Measurements from ENCODE around the gene FUT6. TPM values are rescaled to one million over a fixed set of nuclear protein-coding genes. Genes with fewer than 3 reads are reported as not detected.
A peak's percentile ranks its signal among the peaks of the same experiment; 100 is the strongest.

Gene FUT6
- total RNA-seq, 2 experiments from 2014 or later = not detected

DNA sequence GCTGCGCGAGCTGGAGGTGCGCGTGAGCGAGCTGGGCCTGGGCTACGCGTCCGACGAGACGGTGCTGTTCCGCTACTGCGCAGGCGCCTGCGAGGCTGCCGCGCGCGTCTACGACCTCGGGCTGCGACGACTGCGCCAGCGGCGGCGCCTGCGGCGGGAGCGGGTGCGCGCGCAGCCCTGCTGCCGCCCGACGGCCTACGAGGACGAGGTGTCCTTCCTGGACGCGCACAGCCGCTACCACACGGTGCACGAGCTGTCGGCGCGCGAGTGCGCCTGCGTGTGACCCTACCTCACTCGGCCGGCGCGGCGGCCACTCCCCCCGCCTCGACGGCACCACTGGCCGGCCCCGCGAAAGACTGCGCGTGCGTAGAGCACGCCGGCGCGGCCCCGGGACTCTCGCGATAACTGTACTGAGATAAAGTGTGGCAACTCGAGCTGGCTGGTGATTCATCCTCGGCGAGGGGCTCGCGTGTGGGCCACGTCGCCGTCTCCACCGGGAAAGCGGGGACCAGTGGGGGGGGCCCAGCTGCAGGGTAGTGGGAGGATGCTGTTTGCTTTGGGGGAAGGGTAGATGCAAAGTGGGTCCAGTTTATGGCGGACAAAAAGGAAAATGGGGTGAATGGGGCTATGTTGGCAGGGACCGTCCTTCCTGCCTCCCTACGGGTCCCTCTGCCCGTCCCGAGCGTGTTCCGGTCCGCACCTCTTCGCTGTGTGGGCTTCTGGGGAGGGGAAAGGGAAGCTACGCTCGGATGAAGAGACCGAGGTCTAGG, 11.4 kb downstream of the FUT6 start:
- ChIA-PET CTCF (interaction anchor here (0.6 to 2.7 kb wide), 12 partner anchors 12 to 1581 kb away, joined by 3 to 58 read pairs (median 4); partner anchors contain the start of genes CATSPERD, DUS3L, LONP1 and NDUFA11), POLR2A (interaction anchor here (0.6 to 3.3 kb wide), 34 partner anchors 11 to 1871 kb away, joined by 3 to 61 read pairs (median 4); partner anchors contain the start of genes CATSPERD, DUS3L, FUT6 and LONP1)
- Mint-ChIP-seq H3K36me3 (ENCODE audit: low read depth) (no peaks in the 10 kb centered on the region), H3K4me1 (peaks cover 14% of the 10 kb centered on the region), H3K27ac (peak overlapping the region; percentile 97), H3K4me3 (peak overlapping the region; percentile 94), H3K27me3 (no peaks in the 10 kb centered on the region), H3K9me3 (no peaks in the 10 kb centered on the region)
- DNase-seq = peak; percentile 97

DNA sequence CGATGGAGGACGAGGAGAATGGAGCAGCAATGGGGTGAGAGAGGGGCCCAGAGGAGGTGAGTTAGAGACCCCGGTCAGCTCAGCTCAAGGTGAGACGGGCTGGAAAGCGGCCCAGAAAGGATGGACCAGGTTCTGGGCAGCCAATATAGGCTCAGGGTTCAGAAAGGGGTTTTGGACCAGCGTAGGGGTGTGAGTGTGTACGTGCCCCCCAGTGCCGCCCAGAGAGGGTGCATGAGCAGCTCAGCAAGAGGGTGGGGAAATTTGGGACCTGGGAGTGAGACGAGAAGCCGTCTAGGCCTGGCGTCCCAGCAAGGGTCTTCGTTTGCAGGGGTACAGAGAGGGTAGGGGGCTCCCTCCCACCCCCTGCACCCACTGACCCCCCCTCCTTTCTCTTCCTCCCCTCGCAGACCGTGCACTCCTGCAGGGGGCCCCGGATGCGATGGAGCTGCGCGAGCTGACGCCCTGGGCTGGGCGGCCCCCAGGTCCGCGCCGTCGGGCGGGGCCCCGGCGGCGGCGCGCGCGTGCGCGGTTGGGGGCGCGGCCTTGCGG, 12.1 kb downstream of the FUT6 start:
- Mint-ChIP-seq H3K27ac (peak overlapping the region; percentile 85), H3K36me3 (ENCODE audit: low read depth) (no peaks in the 10 kb centered on the region), H3K4me3 (peak overlapping the region; percentile 94), H3K27me3 (no peaks in the 10 kb centered on the region), H3K9me3 (no peaks in the 10 kb centered on the region), H3K4me1 (peaks cover 14% of the 10 kb centered on the region)
- CTCF ChIA-PET = interaction anchor here (0.6 to 2.7 kb wide), 11 partner anchors 13 to 1581 kb away, joined by 3 to 58 read pairs (median 4); partner anchors contain the start of genes CATSPERD, DUS3L, LONP1 and NDUFA11
- POLR2A ChIA-PET = interaction anchor here (0.6 to 3.3 kb wide), 20 partner anchors 11 to 1871 kb away, joined by 3 to 61 read pairs (median 6); partner anchors contain the start of genes CATSPERD, DUS3L, FUT6 and LONP1
- DNase-seq = no peak

- Mint-ChIP-seq H3K9me3 (no peaks in the 10 kb centered on the region), H3K27me3 (no peaks in the 10 kb centered on the region), H3K4me1 (peaks cover 14% of the 10 kb centered on the region), H3K27ac (peak overlapping the region; percentile 85), H3K36me3 (ENCODE audit: low read depth) (no peaks in the 10 kb centered on the region), H3K4me3 (peak overlapping the region; percentile 94)
- ChIA-PET POLR2A (interaction anchor here (0.6 to 3.3 kb wide), 9 partner anchors 18 to 1664 kb away, joined by 4 to 61 read pairs (median 11); partner anchors contain the start of genes CATSPERD, DUS3L, LONP1 and NDUFA11), CTCF (interaction anchor here (1.2 to 2.7 kb wide), 2 partner anchors 23 to 36 kb away, joined by 3 to 58 read pairs; partner anchors contain the start of genes DUS3L and NRTN)
- peak; percentile 22 for DNase-seq
These were observed 12.8 kb downstream of the FUT6 start for GRCh38 chr19:5826531-5827341.

GRCh38 chr19:5825178-5825577, 14.3 kb downstream of the FUT6 start:
- Mint-ChIP-seq H3K4me3 (no peak overlapping the region), H3K36me3 (ENCODE audit: low read depth) (no peaks in the 10 kb centered on the region), H3K27ac (no peak overlapping the region), H3K9me3 (no peaks in the 10 kb centered on the region), H3K4me1 (peaks cover 14% of the 10 kb centered on the region), H3K27me3 (peaks cover 2% of the 10 kb centered on the region)
- DNase-seq = no peak
- CTCF ChIA-PET = no interaction called here
- POLR2A ChIA-PET = no interaction called here

- DNase-seq = no peak
- Mint-ChIP-seq H3K4me1 (peaks cover 12% of the 10 kb centered on the region), H3K36me3 (ENCODE audit: low read depth) (no peaks in the 10 kb centered on the region), H3K27me3 (peaks cover 2% of the 10 kb centered on the region), H3K4me3 (no peak overlapping the region), H3K9me3 (no peaks in the 10 kb centered on the region), H3K27ac (no peak overlapping the region)
- POLR2A ChIA-PET = no interaction called here
- CTCF ChIA-PET = no interaction called here
These were observed 14.8 kb downstream of the FUT6 start for GRCh38 chr19:5824751-5825150.

DNA sequence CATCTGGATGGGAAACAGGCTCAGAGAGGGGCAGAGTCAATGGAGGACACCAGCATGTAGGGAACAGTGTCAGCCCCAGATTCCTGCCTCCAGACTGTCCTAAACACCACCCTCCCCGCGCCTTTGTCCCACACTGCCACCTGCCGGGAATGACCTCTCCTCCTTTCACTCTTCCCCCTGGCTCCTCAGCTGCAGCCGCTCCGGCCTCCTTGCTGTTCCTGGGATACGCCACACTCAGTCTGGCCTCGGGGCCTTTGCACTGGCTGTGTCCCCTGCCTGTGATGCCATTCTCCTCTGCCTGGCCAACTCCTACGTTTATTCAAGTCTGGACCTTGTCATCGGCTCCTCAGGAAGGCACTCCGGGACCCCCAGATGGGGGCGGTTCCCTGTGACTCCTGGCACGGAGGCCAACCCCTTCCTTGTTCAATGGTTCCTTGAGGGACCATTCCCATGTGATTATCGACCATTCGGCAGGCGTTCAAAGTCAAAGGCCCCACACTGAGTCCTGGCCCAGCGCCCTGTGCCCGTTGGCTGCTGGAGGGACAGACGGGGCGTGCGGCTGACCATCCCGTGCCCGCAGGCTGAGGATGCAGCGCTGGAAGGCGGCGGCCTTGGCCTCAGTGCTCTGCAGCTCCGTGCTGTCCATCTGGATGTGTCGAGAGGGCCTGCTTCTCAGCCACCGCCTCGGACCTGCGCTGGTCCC, 15.8 kb downstream of the FUT6 start:
- H3K27me3 Mint-ChIP-seq = peaks cover 2% of the 10 kb centered on the region
- ChIA-PET POLR2A (no interaction called here), CTCF (interaction anchor here (1.9 kb wide), 1 partner anchor 20 kb away, joined by 6 read pairs; no protein-coding TSS in a partner anchor)
- peaks cover 12% of the 10 kb centered on the region for H3K4me1 Mint-ChIP-seq
- H3K9me3 Mint-ChIP-seq = no peaks in the 10 kb centered on the region
- H3K27ac Mint-ChIP-seq = no peak overlapping the region
- H3K4me3 Mint-ChIP-seq = no peak overlapping the region
- H3K36me3 Mint-ChIP-seq (ENCODE audit: low read depth) = no peaks in the 10 kb centered on the region
- DNase-seq = no peak

- no peaks in the 10 kb centered on the region for H3K36me3 Mint-ChIP-seq (ENCODE audit: low read depth)
- ChIA-PET CTCF (interaction anchor here (1.9 kb wide), 1 partner anchor 18 kb away, joined by 6 read pairs; no protein-coding TSS in a partner anchor), POLR2A (interaction anchor here (0.7 to 1.0 kb wide), 3 partner anchors 18 to 194 kb away, joined by 3 to 4 read pairs (median 3); partner anchors contain the start of gene DUS3L)
- no peak overlapping the region for H3K27ac Mint-ChIP-seq
- H3K27me3 Mint-ChIP-seq = peaks cover 3% of the 10 kb centered on the region
- H3K9me3 Mint-ChIP-seq = no peaks in the 10 kb centered on the region
- no peak overlapping the region for H3K4me3 Mint-ChIP-seq
- no peak for DNase-seq
- H3K4me1 Mint-ChIP-seq = peaks cover 8% of the 10 kb centered on the region
These were observed 17.2 kb downstream of the FUT6 start for GRCh38 chr19:5822181-5822844.

GRCh38 chr19:5821521-5822180, 17.9 kb downstream of the FUT6 start:
- peaks cover 1% of the 10 kb centered on the region for H3K4me1 Mint-ChIP-seq
- no peak for DNase-seq
- no peak overlapping the region for H3K27ac Mint-ChIP-seq
- H3K27me3 Mint-ChIP-seq = peaks cover 6% of the 10 kb centered on the region
- ChIA-PET CTCF (interaction anchor here (1.2 to 1.9 kb wide), 2 partner anchors 18 kb away, joined by 5 to 6 read pairs; no protein-coding TSS in a partner anchor), POLR2A (no interaction called here)
- H3K4me3 Mint-ChIP-seq = no peak overlapping the region
- H3K36me3 Mint-ChIP-seq (ENCODE audit: low read depth) = no peaks in the 10 kb centered on the region
- H3K9me3 Mint-ChIP-seq = no peaks in the 10 kb centered on the region

DNA sequence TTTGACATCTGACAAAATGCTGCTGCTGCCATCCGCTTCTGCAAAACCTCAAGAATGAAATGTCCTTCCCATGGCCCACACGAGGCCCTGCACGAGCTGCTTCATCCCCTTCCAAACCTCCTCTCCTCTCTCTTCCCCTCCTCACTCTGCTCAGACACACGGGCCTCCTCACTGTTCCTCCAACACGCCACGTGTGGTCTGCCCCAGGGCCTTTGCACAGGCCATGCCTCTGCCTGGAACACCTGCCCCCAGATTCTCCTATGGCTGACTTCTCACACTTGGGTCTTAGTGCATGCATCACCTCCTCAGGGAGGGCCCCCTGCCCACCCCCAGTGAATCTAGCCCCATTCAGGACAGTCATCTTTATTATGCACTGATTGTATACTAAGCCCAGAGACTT, 18.7 kb downstream of the FUT6 start:
- CTCF ChIA-PET = interaction anchor here (1.2 kb wide), 1 partner anchor 17 kb away, joined by 5 read pairs; no protein-coding TSS in a partner anchor
- no peak for DNase-seq
- H3K27me3 Mint-ChIP-seq = peaks cover 8% of the 10 kb centered on the region
- POLR2A ChIA-PET = no interaction called here
- no peaks in the 10 kb centered on the region for H3K36me3 Mint-ChIP-seq (ENCODE audit: low read depth)
- H3K27ac Mint-ChIP-seq = no peak overlapping the region
- H3K4me1 Mint-ChIP-seq = no peaks in the 10 kb centered on the region
- H3K9me3 Mint-ChIP-seq = no peaks in the 10 kb centered on the region
- no peak overlapping the region for H3K4me3 Mint-ChIP-seq

- no peak for DNase-seq
- CTCF ChIA-PET = no interaction called here
- Mint-ChIP-seq H3K9me3 (no peaks in the 10 kb centered on the region), H3K4me1 (no peaks in the 10 kb centered on the region), H3K36me3 (ENCODE audit: low read depth) (no peaks in the 10 kb centered on the region), H3K4me3 (no peak overlapping the region), H3K27ac (no peak overlapping the region), H3K27me3 (peaks cover 9% of the 10 kb centered on the region)
- POLR2A ChIA-PET = no interaction called here
These were observed 20.9 kb downstream of the FUT6 start for GRCh38 chr19:5818594-5818993.

- CTCF ChIA-PET = no interaction called here
- H3K27ac Mint-ChIP-seq = no peak overlapping the region
- no peaks in the 10 kb centered on the region for H3K4me1 Mint-ChIP-seq
- H3K9me3 Mint-ChIP-seq = no peaks in the 10 kb centered on the region
- H3K36me3 Mint-ChIP-seq (ENCODE audit: low read depth) = no peaks in the 10 kb centered on the region
- H3K4me3 Mint-ChIP-seq = no peak overlapping the region
- H3K27me3 Mint-ChIP-seq = peaks cover 9% of the 10 kb centered on the region
- DNase-seq = no peak
- POLR2A ChIA-PET = no interaction called here
These were observed 22.3 kb downstream of the FUT6 start for GRCh38 chr19:5817218-5817617.
